ENCODE results near the gene PRR33.

The PRR33 gene

GRCh38 chr11:1845561-1846452 lies 45.9 kb downstream of the PRR33 start:
- DNase-seq, result no peak

- no peak for DNase-seq
Measured at GRCh38 chr11:1845095-1845429, 46.6 kb downstream of the PRR33 start.

GRCh38 chr11:1844221-1845094 lies 47.2 kb downstream of the PRR33 start:
- no peak for DNase-seq

- DNase-seq, result no peak
Measured at GRCh38 chr11:1843796-1844195, 47.9 kb downstream of the PRR33 start.

GRCh38 chr11:1843098-1843473 lies 48.6 kb downstream of the PRR33 start:
- DNase-seq, result no peak

- DNase-seq, result no peak
Measured at GRCh38 chr11:1842149-1843097, 49.3 kb downstream of the PRR33 start.

- no peak for DNase-seq
Measured at GRCh38 chr11:1841511-1842148, 50.1 kb downstream of the PRR33 start.

- DNase-seq, result no peak
Measured at GRCh38 chr11:1840780-1841480, 50.8 kb downstream of the PRR33 start.

- DNase-seq, result no peak
Measured at GRCh38 chr11:1839924-1840779, 51.5 kb downstream of the PRR33 start.

- DNase-seq, result no peak
Measured at GRCh38 chr11:1839204-1839923, 52.3 kb downstream of the PRR33 start.

GRCh38 chr11:1838426-1839144 lies 53.1 kb downstream of the PRR33 start, which contains the start of gene TNNI2:
TSS of gene TNNI2 (plus strand) at chr11:1838981. CDS start at chr11:1839697, 716 bp downstream.
- DNase-seq, result no peak
